Kidney (tissue), 14 donors: Measurements from ENCODE around the gene ZSWIM3. TPM values are rescaled to one million over a fixed set of nuclear protein-coding genes. Genes with fewer than 3 reads are reported as not detected.

Experiments
- DNase-seq, 5 donors: peaks; one replicate each; pipeline ENCODE4 v3.0.0-alpha.2; 2013 to 2020
- FAIRE-seq: peaks from 2 replicates; lab custom pipeline; 2012; peaks lifted over from hg19 to GRCh38; lab: Jason Lieb, UNC
- H3K27ac ChIP-seq, 2 donors: one replicate each; pipeline ENCODE4 v1.7.0; 2013; ENCODE audit warnings: low read depth in 2 of 2, low read length in 2 of 2, inconsistent platforms in 1 of 2
- H3K27me3 ChIP-seq: one replicate; pipeline ENCODE4 v1.7.1; 2013; ENCODE audit warnings: low read length, inconsistent platforms; ENCODE audit not compliant: control insufficient read depth, insufficient read depth
- H3K36me3 ChIP-seq, 3 donors: one replicate each; pipeline versions ENCODE4 v1.7.0 to v1.7.1; 2013; ENCODE audit warnings: low read length in 3 of 3, control low read depth in 1 of 3, inconsistent platforms in 1 of 3; ENCODE audit not compliant: insufficient read depth in 3 of 3, control insufficient read depth in 2 of 3
- H3K4me1 ChIP-seq, 3 donors: one replicate each; pipeline versions ENCODE4 v1.7.0 to v1.7.1; 2013; ENCODE audit warnings: low read length in 3 of 3, inconsistent platforms in 1 of 3, low read depth in 1 of 3; ENCODE audit not compliant: control insufficient read depth in 2 of 3, insufficient read depth in 2 of 3
- H3K4me3 ChIP-seq, 3 donors: one replicate each; pipeline versions ENCODE4 v1.7.0 to v1.8.1; 2013; ENCODE audit warnings: low read length in 3 of 3, control low read depth in 1 of 3, inconsistent platforms in 1 of 3
- H3K9ac ChIP-seq, 3 donors: one replicate each; pipeline versions ENCODE4 v1.7.0 to v1.7.1; 2013; ENCODE audit warnings: low read length in 3 of 3, control low read depth in 1 of 3, inconsistent platforms in 1 of 3
- H3K9me3 ChIP-seq, 3 donors: one replicate each; pipeline versions ENCODE4 v1.7.0 to v1.7.1; 2013; ENCODE audit warnings: low read length in 3 of 3, control low read depth in 1 of 3, inconsistent platforms in 1 of 3; ENCODE audit not compliant: control insufficient read depth in 2 of 3, insufficient read depth in 1 of 3
- CTCF ChIP-seq: IDR thresholded peaks from 3 replicates; pipeline ENCODE4 v1.5.1; 2012; ENCODE audit warnings: mild to moderate bottlenecking, moderate library complexity, borderline replicate concordance; ENCODE audit not compliant: insufficient read depth; ENCODE audit errors: extremely low read depth
- intact Hi-C: fragments of 100-400 bp; cut with DNase I; formaldehyde crosslinking; loops from one replicate; pipeline ENCODE4 v1.11.1; 2022
- polyA plus RNA-seq: library from polyadenylated mRNA; stranded (reverse); fragments of 350-450 nt; fragmentation: Illumina TruSeq; extraction: RNeasy Lipid Tissue Mini Kit (QIAGEN cat#74804); gene quantifications from one replicate; pipeline ENCODE4 v1.2.3, GENCODE V29; 2014; ENCODE audit warnings: low read depth, low replicate concordance; ENCODE audit not compliant: insufficient read depth
- total RNA-seq: library from RNA; stranded (reverse); fragmentation: NEBNext Ultra II Directional; extraction: Animal tissue kit (Norgen Biotek cat#: 25700); gene quantifications from one replicate; pipeline ENCODE4 v1.2.1, GENCODE V29; 2021
- donor health status: control.
- donor health status: control.
- donor health status: control.
- donor health status: control.
- donor health status: control.
- donor health status: DM: yes; HTN: yes; CAD: no.
- donor health status: Normal renal cell carcinoma (clear cell type).

Gene ZSWIM3
- total and polyA plus RNA-seq, 2 donors from 2014 or later, result 2.6 to 3.2 TPM

GRCh38 chr20:45823949-45824835 is 33.2 kb upstream of the ZSWIM3 start:
- TF ChIP-seq CTCF, result peak; percentile 49
- no peak overlapping the region for H3K27ac ChIP-seq
- H3K27me3 ChIP-seq, result peaks cover 8% of the 10 kb centered on the region
- no peaks in the 10 kb centered on the region for H3K9me3 ChIP-seq
- FAIRE-seq (no peak), DNase-seq (peak; percentile 39 to 81 (median 62))
- intact Hi-C loops, result loop anchor here (10.0 kb wide), 1 partner anchor 141 kb away; no protein-coding TSS in a partner anchor
- no peak overlapping the region for H3K9ac ChIP-seq
- no peak overlapping the region for H3K4me3 ChIP-seq
- peaks cover 0 to 11% (median 0%) of the 10 kb centered on the region in 3 donors for H3K4me1 ChIP-seq
- H3K36me3 ChIP-seq, result no peaks in the 10 kb centered on the region

DNA sequence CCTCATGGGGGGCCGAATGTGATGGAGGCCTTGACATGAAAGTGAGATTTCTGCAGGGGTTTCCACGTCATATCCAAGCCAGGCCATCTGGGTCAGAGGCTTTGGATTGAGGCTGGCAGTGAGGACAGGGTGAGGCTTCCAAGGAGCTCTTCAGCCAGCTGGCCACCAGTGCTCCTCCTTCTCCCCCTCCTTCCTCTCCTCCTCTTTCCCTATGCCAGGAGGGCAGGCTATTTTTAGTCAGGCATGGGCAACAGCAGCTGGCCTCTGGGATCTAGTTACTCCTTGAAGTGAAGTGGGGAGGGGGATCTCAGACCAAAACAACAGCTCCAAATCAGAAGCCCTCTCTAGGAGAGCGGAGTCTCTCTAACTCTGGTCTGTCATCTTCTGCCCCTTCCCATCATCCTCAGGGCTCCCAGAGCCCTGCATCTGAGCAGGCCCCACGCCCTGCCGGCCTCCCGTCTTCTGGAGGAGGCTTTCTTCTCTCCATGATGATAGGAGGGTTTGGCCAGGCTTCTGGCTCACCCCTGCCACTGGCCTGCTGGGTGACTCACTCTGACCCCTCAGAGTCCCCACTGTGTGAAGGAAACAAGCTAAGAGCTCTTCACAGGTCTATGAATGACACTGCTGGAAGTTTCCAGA is 30.9 kb upstream of the ZSWIM3 start:
- intact Hi-C loops, result loop anchor here (10.0 kb wide), 1 partner anchor 138 kb away; no protein-coding TSS in a partner anchor

GRCh38 chr20:45827030-45827652 is 30.3 kb upstream of the ZSWIM3 start, which contains the start of gene TNNC2:
Gene TNNC2, minus strand, starts transcription at chr20:45827312. Its CDS starts 64 bp downstream, at chr20:45827248.
- H3K36me3 ChIP-seq, result no peaks in the 10 kb centered on the region
- no peak within 1 kb of the TSS for H3K9ac ChIP-seq
- intact Hi-C loops, result loop anchor here (10.0 kb wide), 1 partner anchor 138 kb away; no protein-coding TSS in a partner anchor
- peaks cover 8% of the 10 kb centered on the region for H3K27me3 ChIP-seq
- H3K9me3 ChIP-seq, result no peaks in the 10 kb centered on the region
- DNase-seq (no peak), FAIRE-seq (no peak)
- H3K4me1 ChIP-seq, result peaks cover 0 to 11% (median 0%) of the 10 kb centered on the region in 3 donors
- no peak for TF ChIP-seq CTCF
- H3K27ac ChIP-seq, result peak within 1 kb of the TSS in 1 of 2 donors; percentile 28
- H3K4me3 ChIP-seq, result no peak within 1 kb of the TSS

More for the DNA sequence above, 30.9 kb upstream of the ZSWIM3 start:
- DNase-seq (peak in 4 of 5 donors; percentile 54 to 72 (median 60)), FAIRE-seq (no peak)
- Histone ChIP-seq H3K4me3 (no peak overlapping the region), H3K27ac (peak overlapping the region in 1 of 2 donors; percentile 28), H3K9me3 (no peaks in the 10 kb centered on the region), H3K27me3 (peaks cover 8% of the 10 kb centered on the region), H3K36me3 (no peaks in the 10 kb centered on the region), H3K9ac (no peak overlapping the region), H3K4me1 (peaks cover 0 to 11% (median 0%) of the 10 kb centered on the region in 3 donors)
- no peak for TF ChIP-seq CTCF
